Neural cell (in vitro differentiated cells): Measurements from ENCODE around the gene BRIP1.

Source experiments
- CTCF ChIP-seq: fragments of 450-650 bp; IDR thresholded peaks from 2 replicates; pipeline ENCODE4 v1.5.1; 2014; ENCODE audit warnings: antibody characterized with exemption, mild to moderate bottlenecking, moderate library complexity; ENCODE audit not compliant: poor library complexity, severe bottlenecking
- EP300 ChIP-seq: fragments of 450-650 bp; conservative IDR thresholded peaks from 2 replicates; pipeline ENCODE4 v1.6.1; 2014; ENCODE audit warnings: antibody characterized with exemption, mild to moderate bottlenecking, moderate library complexity; ENCODE audit not compliant: poor library complexity, severe bottlenecking
- EZH2 ChIP-seq: fragments of 200-600, 300-800 bp; shearing (Covaris generic), sonication (generic); IDR thresholded peaks from 2 replicates; pipeline ENCODE4 v1.6.1; 2014; ENCODE audit warnings: antibody characterized with exemption, low read length, borderline replicate concordance, mild to moderate bottlenecking; ENCODE audit not compliant: insufficient read depth, poor library complexity, severe bottlenecking

- no peak for TF ChIP-seq CTCF
- no peak for TF ChIP-seq EP300
- TF ChIP-seq EZH2, result no peak
Observed at GRCh38 chr17:61875804-61876203, 12.5 kb upstream of the BRIP1 start.
